NCI-H82 (cell line): ENCODE data around the gene FBXO7.

Experiments
- DNase-seq: peaks from one replicate; lab custom pipeline; 2025; lab: John Stamatoyannopoulos, UW

Gene FBXO7

GRCh38 chr22:32489377-32489776 is 14.8 kb downstream of the FBXO7 start:
- DNase-seq: no peak

- DNase-seq: no peak
Measured at GRCh38 chr22:32490279-32490678, 15.7 kb downstream of the FBXO7 start.

- no peak for DNase-seq
Measured at GRCh38 chr22:32492111-32492510, 17.5 kb downstream of the FBXO7 start.

GRCh38 chr22:32493551-32493950 is 18.9 kb downstream of the FBXO7 start:
- no peak for DNase-seq

- peak; percentile 78 for DNase-seq
Measured at GRCh38 chr22:32494971-32495370, 20.4 kb downstream of the FBXO7 start.

- DNase-seq: no peak
Measured at GRCh38 chr22:32499666-32500065, 25.1 kb downstream of the FBXO7 start.

- DNase-seq: peak; percentile 52
Measured at GRCh38 chr22:32501836-32502752, 27.5 kb downstream of the FBXO7 start.

GRCh38 chr22:32509045-32509444 is 34.4 kb downstream of the FBXO7 start:
- DNase-seq: no peak

GRCh38 chr22:32511274-32511673 is 36.7 kb downstream of the FBXO7 start:
- DNase-seq: no peak

- no peak for DNase-seq
Measured at GRCh38 chr22:32511776-32512175, 37.2 kb downstream of the FBXO7 start.

GRCh38 chr22:32512267-32512982 is 37.8 kb downstream of the FBXO7 start:
- DNase-seq: no peak

GRCh38 chr22:32515084-32515483 is 40.5 kb downstream of the FBXO7 start:
- DNase-seq: peak; percentile 71

GRCh38 chr22:32517488-32517887 is 42.9 kb downstream of the FBXO7 start:
- no peak for DNase-seq

GRCh38 chr22:32517921-32518320 is 43.3 kb downstream of the FBXO7 start:
- DNase-seq: no peak

- DNase-seq: no peak
Measured at GRCh38 chr22:32518381-32518780, 43.8 kb downstream of the FBXO7 start.

- DNase-seq: peak; percentile 48
Measured at GRCh38 chr22:32518848-32519247, 44.2 kb downstream of the FBXO7 start.

- peak; percentile 18 for DNase-seq
Measured at GRCh38 chr22:32520612-32521011, 46.0 kb downstream of the FBXO7 start.

GRCh38 chr22:32522237-32522636 is 47.6 kb downstream of the FBXO7 start:
- no peak for DNase-seq

GRCh38 chr22:32527756-32528155 is 53.1 kb downstream of the FBXO7 start:
- DNase-seq: peak; percentile 87

GRCh38 chr22:32528316-32528715 is 53.7 kb downstream of the FBXO7 start:
- no peak for DNase-seq

- DNase-seq: peak; percentile 85
Measured at GRCh38 chr22:32528984-32529982, 54.7 kb downstream of the FBXO7 start.

- DNase-seq: no peak
Measured at GRCh38 chr22:32531228-32531627, 56.6 kb downstream of the FBXO7 start.
